GM12878 (cell line): Measurements from ENCODE around the gene PPP2R5C. TPM values are rescaled to one million over a fixed set of nuclear protein-coding genes. Genes with fewer than 3 reads are reported as not detected.

Experiments used
- ATAC-seq: fragments of 200-7000 bp; cut with Tn5 transposase; 3 replicates; pipeline ENCODE4 v1.9.1; 2020; ENCODE audit warnings: mild to moderate bottlenecking, moderate library complexity
- BruUV-seq: library from RNA; stranded (reverse); fragments of 400-500 nt; replicated peaks from 2 replicates; lab custom pipeline; 2021; lab: Mats Ljungman, UMichigan
- CTCF ChIA-PET: fragments of 300-600 bp; sonication (Branson Sonifier 250); formaldehyde crosslinking; extraction: SDS; loops from one replicate; lab custom pipeline; 2021; ENCODE audit warnings: inconsistent platforms; lab: Yijun Ruan, JAX
- POLR2A ChIA-PET: fragments of 350-600 bp; formaldehyde crosslinking; extraction: SDS; loops from one replicate; lab custom pipeline; 2021; ENCODE audit warnings: inconsistent platforms; lab: Charles Lee
- RAD21 ChIA-PET: fragments of 300-600 bp; sonication (Branson Sonifier 250); formaldehyde crosslinking; loops from one replicate; lab custom pipeline; 2023; ENCODE audit warnings: antibody characterized with exemption; ENCODE audit not compliant: unreplicated experiment; lab: Charles Lee
- SMC1A ChIA-PET: fragments of 300-600 bp; sonication (Branson Sonifier 250); formaldehyde crosslinking; loops from one replicate; lab custom pipeline; 2023; ENCODE audit not compliant: unreplicated experiment, uncharacterized antibody; lab: Charles Lee
- DNase-seq: peaks from one replicate; pipeline ENCODE4 v3.0.0-alpha.2; 2011; ENCODE audit warnings: low read depth, low spot score
- FAIRE-seq: peaks from 3 replicates; lab custom pipeline; 2011; peaks lifted over from hg19 to GRCh38; lab: Jason Lieb, UNC
- H2AFZ ChIP-seq: 2 replicates; pipeline ENCODE4 v1.6.0; 2011; ENCODE audit warnings: low read depth, low read length, control low read depth; ENCODE audit not compliant: control insufficient read depth
- H3K27ac ChIP-seq: 2 replicates; pipeline ENCODE4 v1.5.1; 2011; ENCODE audit warnings: control low read depth; ENCODE audit not compliant: control insufficient read depth, insufficient read depth
- H3K27me3 ChIP-seq, 2 experiments: replicated peaks in 1 of 2; 2 replicates each; pipeline versions ENCODE4 v1.6.0 to v1.6.1; 2011; ENCODE audit warnings: low read length in 1 of 2; ENCODE audit not compliant: control insufficient read depth in 2 of 2, insufficient read depth in 2 of 2
- H3K36me3 ChIP-seq, 2 experiments: 2 replicates each; pipeline ENCODE4 v1.5.1; 2011; ENCODE audit warnings: low read length in 1 of 2; ENCODE audit not compliant: control insufficient read depth in 2 of 2, insufficient read depth in 2 of 2
- H3K4me1 ChIP-seq: 2 replicates; pipeline ENCODE4 v1.6.1; 2011; ENCODE audit warnings: mild to moderate bottlenecking, low read length, moderate library complexity, mixed read lengths; ENCODE audit not compliant: control insufficient read depth, insufficient read depth
- H3K4me2 ChIP-seq: 2 replicates; pipeline ENCODE4 v1.6.0; 2011; ENCODE audit warnings: control low read depth; ENCODE audit not compliant: control insufficient read depth, insufficient read depth
- H3K4me3 ChIP-seq: fragments of 200-600 bp; sonication (generic); 2 replicates; pipeline ENCODE4 v1.5.1; 2016
- H3K79me2 ChIP-seq: 2 replicates; pipeline ENCODE4 v1.6.0; 2011; ENCODE audit warnings: low read length; ENCODE audit not compliant: control insufficient read depth, insufficient read depth
- H3K9ac ChIP-seq: 2 replicates; pipeline ENCODE4 v1.8.0; 2011; ENCODE audit warnings: low read length, control low read depth, mixed read lengths; ENCODE audit not compliant: control insufficient read depth, insufficient read depth
- H3K9me3 ChIP-seq: replicated peaks from 3 replicates; pipeline ENCODE4 v1.5.1; 2011; ENCODE audit warnings: mild to moderate bottlenecking, low read length; ENCODE audit not compliant: control insufficient read depth, insufficient read depth
- H4K20me1 ChIP-seq: 2 replicates; pipeline ENCODE4 v1.6.0; 2011; ENCODE audit not compliant: control insufficient read depth, insufficient read depth
- BRCA1 ChIP-seq: IDR thresholded peaks from 2 replicates; pipeline ENCODE4 v1.6.1; 2011; ENCODE audit warnings: low read depth, low read length, improper control_type of control experiment
- CHD4 ChIP-seq: fragments of 200-600 bp; sonication (generic); IDR thresholded peaks from 2 replicates; pipeline ENCODE4 v1.6.1; 2016; ENCODE audit warnings: mild to moderate bottlenecking
- GATAD2B ChIP-seq: fragments of 450-650 bp; conservative IDR thresholded peaks from 2 replicates; pipeline ENCODE4 v1.6.1; 2017; ENCODE audit warnings: low read depth, mild to moderate bottlenecking, moderate library complexity
- NRF1 ChIP-seq: conservative IDR thresholded peaks from 2 replicates; pipeline ENCODE4 v1.6.1; 2011; ENCODE audit warnings: mild to moderate bottlenecking, low read depth, low read length, improper control_type of control experiment
- PAX8 ChIP-seq: fragments of 450-650 bp; IDR thresholded peaks from 2 replicates; pipeline ENCODE4 v1.6.1; 2017; ENCODE audit warnings: mild to moderate bottlenecking, moderate library complexity
- POLR2AphosphoS2 ChIP-seq: IDR thresholded peaks from 2 replicates; pipeline ENCODE4 v1.6.1; 2011; ENCODE audit warnings: low read depth, mild to moderate bottlenecking, low read length, improper control_type of control experiment, moderate library complexity
- SMAD1 ChIP-seq: fragments of 450-650 bp; IDR thresholded peaks from 2 replicates; pipeline ENCODE4 v1.6.1; 2018; ENCODE audit warnings: mild to moderate bottlenecking, low read depth; ENCODE audit not compliant: partially characterized antibody
- SPI1 ChIP-seq: IDR thresholded peaks from 2 replicates; pipeline ENCODE4 v1.6.1; 2011; ENCODE audit warnings: low read depth, mild to moderate bottlenecking, low read length, moderate library complexity, borderline replicate concordance; ENCODE audit not compliant: insufficient read depth
- SREBF2 ChIP-seq: IDR thresholded peaks from 2 replicates; pipeline ENCODE4 v1.6.1; 2012; ENCODE audit warnings: mild to moderate bottlenecking, low read length
- TCF7 ChIP-seq: IDR thresholded peaks from 2 replicates; pipeline ENCODE4 v1.6.1; 2014; ENCODE audit warnings: antibody characterized with exemption, borderline replicate concordance
- ZNF207 ChIP-seq: fragments of 450-650 bp; IDR thresholded peaks from 2 replicates; pipeline ENCODE4 v1.6.1; 2014; ENCODE audit warnings: antibody characterized with exemption, mild to moderate bottlenecking, borderline replicate concordance
- ZNF274 ChIP-seq: IDR thresholded peaks from one replicate; pipeline ENCODE4 v1.8.0; 2011; ENCODE audit not compliant: insufficient read length, insufficient read depth
- ZNF384 ChIP-seq: IDR thresholded peaks from 2 replicates; pipeline ENCODE4 v1.6.1; 2012; ENCODE audit warnings: low read depth, mild to moderate bottlenecking, low read length, improper control_type of control experiment, borderline replicate concordance
- WGBS: methylation state at CpG from one replicate; pipeline ENCODE4 v1.1.6; 2016; ENCODE audit warnings: low lambda C conversion rate; ENCODE audit not compliant: insufficient replicate concordance, insufficient coverage; ENCODE audit errors: missing lambda C conversion rate; 5-methylcytosine and 5-hydroxymethylcytosine counted together
- in situ Hi-C: fragments of 300-500 bp; cut with MboI; formaldehyde crosslinking; loops from 9 replicates; pipeline ENCODE4 v1.14.3; 2018; ENCODE audit warnings: mixed read lengths
- intact Hi-C: fragments of 100-400 bp; cut with micrococcal nuclease; formaldehyde crosslinking; loops from one replicate; pipeline ENCODE4 v1.14.2; 2022; ENCODE audit not compliant: unreplicated experiment
- polyA plus RNA-seq, 11 experiments: library from polyadenylated mRNA; depleted of rRNA in 4 of 11; unstranded in 6 of 11; stranded (reverse) in 5 of 11; fragments of >200 nt; fragmentation: Nextera tagmentation in 4 of 11; fragmentation: Illumina TruSeq in 1 of 11; extraction: Ambion mirVana in 4 of 11; extraction: Trizol in 1 of 11; gene quantifications; 1 replicate in 1 of 11; 2 replicates in 10 of 11; pipeline versions ENCODE4 v1.2.1 to v1.2.3, GENCODE V29; 2011 to 2016; ENCODE audit warnings: inconsistent platforms in 2 of 11, missing spikeins in 2 of 11, low read depth in 1 of 11
- total RNA-seq, 4 experiments: library from RNA; depleted of rRNA in 3 of 4; stranded (reverse); fragments of >200 nt in 3 of 4; fragmentation: Illumina TruSeq in 1 of 4; extraction: Trizol in 1 of 4; gene quantifications; 2 replicates each; pipeline versions ENCODE4 v1.2.1 to v1.2.3, GENCODE V29; 2013 to 2021
- TF ChIP-seq, protein P1 (sequence below): fragments of 450-650 bp; IDR thresholded peaks from 2 replicates; pipeline ENCODE4 v1.6.1; 2016; ENCODE audit warnings: mild to moderate bottlenecking
- TF ChIP-seq, protein P2 (sequence below): fragments of 150-350 bp; IDR thresholded peaks from 2 replicates; pipeline ENCODE4 v1.6.1; 2016; ENCODE audit warnings: low read depth, low read length

Gene PPP2R5C
- total and polyA plus RNA-seq, 10 of the 15 experiments (the other 5 are each of a cell fraction or from before 2014, with no cell fraction given) = 106 to 199 (median 144) TPM

DNA sequence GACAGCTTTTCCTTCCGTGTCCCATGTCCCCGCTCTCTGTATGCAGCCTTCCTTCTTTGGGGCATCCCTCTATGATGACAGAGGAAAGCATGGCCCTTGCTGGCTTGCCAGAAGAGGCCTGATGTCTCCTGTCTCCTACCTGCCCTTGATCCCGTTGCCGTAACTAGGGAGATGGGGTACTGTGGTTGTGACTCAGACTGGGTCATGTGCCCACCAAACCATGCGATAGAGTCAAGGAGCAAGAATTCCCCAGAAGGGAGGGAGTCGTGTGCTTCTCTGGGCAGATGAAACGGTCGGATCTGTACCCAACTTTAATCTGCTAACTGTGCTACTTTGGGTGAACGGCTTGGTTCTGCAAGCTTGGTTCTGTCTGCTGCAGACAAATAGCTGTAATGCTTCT is 103.8 kb downstream of the PPP2R5C start:
- H3K4me1 ChIP-seq = no peaks in the 10 kb centered on the region
- intact Hi-C loops (no loop called here), in situ Hi-C loops (no loop called here)
- H3K36me3 ChIP-seq = peaks cover 4 to 5% of the 10 kb centered on the region in 2 experiments; a peak in 1 of 4 replicates
- DNase-seq (no peak), FAIRE-seq (no peak), ATAC-seq (no peak)
- H3K4me2 ChIP-seq = no peak overlapping the region
- no peak overlapping the region for H3K27ac ChIP-seq
- ChIA-PET RAD21 (no interaction called here), POLR2A (no interaction called here), SMC1A (interaction anchor here (1.5 kb wide), 1 partner anchor 9 kb away, joined by 4 read pairs; no protein-coding TSS in a partner anchor), CTCF (interaction anchor here (0.7 to 1.0 kb wide), 2 partner anchors 14 to 19 kb away, joined by 3 read pairs; no protein-coding TSS in a partner anchor)
- no peaks in the 10 kb centered on the region for H3K27me3 ChIP-seq
- H4K20me1 ChIP-seq = no peaks in the 10 kb centered on the region
- 80% methylated on average over 9 of the region's 9 CpGs for WGBS
- no peaks in the 10 kb centered on the region for H3K9me3 ChIP-seq
- BruUV-seq = no TSS peak
- TF ChIP-seq ZNF207 = no peak
- no peak for TF ChIP-seq TCF7
- no peak for TF ChIP-seq POLR2AphosphoS2
- TF ChIP-seq, protein P1, sequence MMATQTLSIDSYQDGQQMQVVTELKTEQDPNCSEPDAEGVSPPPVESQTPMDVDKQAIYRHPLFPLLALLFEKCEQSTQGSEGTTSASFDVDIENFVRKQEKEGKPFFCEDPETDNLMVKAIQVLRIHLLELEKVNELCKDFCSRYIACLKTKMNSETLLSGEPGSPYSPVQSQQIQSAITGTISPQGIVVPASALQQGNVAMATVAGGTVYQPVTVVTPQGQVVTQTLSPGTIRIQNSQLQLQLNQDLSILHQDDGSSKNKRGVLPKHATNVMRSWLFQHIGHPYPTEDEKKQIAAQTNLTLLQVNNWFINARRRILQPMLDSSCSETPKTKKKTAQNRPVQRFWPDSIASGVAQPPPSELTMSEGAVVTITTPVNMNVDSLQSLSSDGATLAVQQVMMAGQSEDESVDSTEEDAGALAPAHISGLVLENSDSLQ = no peak
- TF ChIP-seq NRF1 = no peak
- TF ChIP-seq CHD4 = no peak
- TF ChIP-seq ZNF274 = no peak
- TF ChIP-seq SREBF2 = no peak
- no peak for TF ChIP-seq SMAD1
- TF ChIP-seq PAX8 = no peak
- no peak for TF ChIP-seq GATAD2B
- TF ChIP-seq ZNF384 = no peak
- TF ChIP-seq, protein P2, sequence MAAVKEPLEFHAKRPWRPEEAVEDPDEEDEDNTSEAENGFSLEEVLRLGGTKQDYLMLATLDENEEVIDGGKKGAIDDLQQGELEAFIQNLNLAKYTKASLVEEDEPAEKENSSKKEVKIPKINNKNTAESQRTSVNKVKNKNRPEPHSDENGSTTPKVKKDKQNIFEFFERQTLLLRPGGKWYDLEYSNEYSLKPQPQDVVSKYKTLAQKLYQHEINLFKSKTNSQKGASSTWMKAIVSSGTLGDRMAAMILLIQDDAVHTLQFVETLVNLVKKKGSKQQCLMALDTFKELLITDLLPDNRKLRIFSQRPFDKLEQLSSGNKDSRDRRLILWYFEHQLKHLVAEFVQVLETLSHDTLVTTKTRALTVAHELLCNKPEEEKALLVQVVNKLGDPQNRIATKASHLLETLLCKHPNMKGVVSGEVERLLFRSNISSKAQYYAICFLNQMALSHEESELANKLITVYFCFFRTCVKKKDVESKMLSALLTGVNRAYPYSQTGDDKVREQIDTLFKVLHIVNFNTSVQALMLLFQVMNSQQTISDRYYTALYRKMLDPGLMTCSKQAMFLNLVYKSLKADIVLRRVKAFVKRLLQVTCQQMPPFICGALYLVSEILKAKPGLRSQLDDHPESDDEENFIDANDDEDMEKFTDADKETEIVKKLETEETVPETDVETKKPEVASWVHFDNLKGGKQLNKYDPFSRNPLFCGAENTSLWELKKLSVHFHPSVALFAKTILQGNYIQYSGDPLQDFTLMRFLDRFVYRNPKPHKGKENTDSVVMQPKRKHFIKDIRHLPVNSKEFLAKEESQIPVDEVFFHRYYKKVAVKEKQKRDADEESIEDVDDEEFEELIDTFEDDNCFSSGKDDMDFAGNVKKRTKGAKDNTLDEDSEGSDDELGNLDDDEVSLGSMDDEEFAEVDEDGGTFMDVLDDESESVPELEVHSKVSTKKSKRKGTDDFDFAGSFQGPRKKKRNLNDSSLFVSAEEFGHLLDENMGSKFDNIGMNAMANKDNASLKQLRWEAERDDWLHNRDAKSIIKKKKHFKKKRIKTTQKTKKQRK = no peak
- TF ChIP-seq BRCA1 = no peak
- TF ChIP-seq SPI1 = no peak
- H3K9ac ChIP-seq = no peak overlapping the region
- H3K79me2 ChIP-seq = peaks cover 3% of the 10 kb centered on the region
- H2AFZ ChIP-seq = no peak overlapping the region
- no peak overlapping the region for H3K4me3 ChIP-seq
